HG02759 (cell line): ENCODE measurements around the gene STEAP1B.
A peak's percentile ranks its signal among the peaks of the same experiment; 100 is the strongest.

Source experiments
- ATAC-seq: cut with Tn5 transposase; IDR thresholded peaks from one replicate; pipeline ENCODE4 v1.9.1; 2021; ENCODE audit warnings: mild to moderate bottlenecking, moderate library complexity; ENCODE audit not compliant: unreplicated experiment

STEAP1B gene

DNA sequence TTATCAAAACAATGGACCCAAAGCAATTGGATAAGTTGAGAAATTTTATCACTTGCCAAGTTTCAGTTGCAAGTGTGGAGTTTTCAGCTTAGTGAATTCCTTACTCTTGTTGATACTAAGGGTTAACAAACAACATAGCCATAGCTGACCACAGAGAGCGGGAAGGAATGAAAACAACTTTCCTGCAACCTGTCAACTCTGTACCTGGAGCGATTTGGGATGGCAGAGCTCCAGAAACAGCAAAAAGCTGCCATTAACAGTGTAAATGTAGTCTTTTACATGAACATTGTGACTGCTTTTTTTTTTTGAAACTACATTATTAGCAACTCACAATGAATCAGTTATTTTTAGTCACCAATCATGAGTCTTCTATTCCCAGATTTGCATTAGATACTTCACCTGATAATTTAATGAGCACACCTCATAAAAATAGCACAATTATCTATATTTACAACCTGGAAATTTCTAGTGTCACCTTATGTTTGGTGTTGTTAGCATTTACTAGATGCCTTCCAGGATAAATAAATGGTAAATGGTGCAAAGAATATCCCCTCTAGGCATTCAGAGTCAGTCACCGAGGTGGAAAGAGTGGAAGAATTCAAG, 95.5 kb downstream of the STEAP1B start:
- no peak for ATAC-seq

DNA sequence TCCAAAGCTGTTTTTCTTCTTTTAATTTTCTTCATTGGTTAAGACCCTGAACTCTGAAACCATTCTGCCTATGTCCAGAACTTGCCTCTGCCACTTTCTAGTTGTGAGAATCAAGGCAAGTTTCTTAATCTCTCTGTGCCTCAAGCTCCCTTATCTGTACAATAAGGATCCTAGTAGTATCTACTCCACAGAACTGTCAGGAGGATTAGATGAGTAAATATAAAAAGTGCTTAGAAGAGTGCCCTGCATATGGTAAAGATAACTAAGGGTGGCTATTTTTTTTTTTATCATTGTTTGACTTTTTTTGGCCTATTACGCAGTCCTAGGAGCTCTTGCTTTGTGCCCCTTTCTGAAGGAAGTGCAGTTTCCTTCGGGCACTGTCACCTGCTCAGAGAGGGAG, 96.6 kb downstream of the STEAP1B start:
- ATAC-seq: no peak

DNA sequence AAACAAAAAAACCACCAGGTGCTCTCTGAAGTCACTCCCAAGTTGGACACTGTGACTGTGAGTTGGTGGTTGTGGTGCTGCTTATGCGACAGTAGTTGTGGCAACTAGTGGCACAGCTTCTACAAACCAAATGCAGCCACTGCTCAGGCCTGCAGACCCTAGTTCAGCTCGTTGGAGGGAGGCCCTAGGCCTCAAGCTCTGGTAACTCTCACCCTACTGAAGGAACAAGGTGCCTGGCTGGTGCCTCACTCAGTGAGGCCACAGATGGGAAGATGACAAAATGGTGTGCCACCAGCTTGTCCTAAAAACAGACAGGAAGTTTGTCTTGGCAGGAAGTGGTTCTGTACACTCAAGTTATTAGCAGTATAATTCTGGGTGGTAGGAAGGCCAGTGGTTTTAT, 97.7 kb downstream of the STEAP1B start:
- ATAC-seq: peak; percentile 40

DNA sequence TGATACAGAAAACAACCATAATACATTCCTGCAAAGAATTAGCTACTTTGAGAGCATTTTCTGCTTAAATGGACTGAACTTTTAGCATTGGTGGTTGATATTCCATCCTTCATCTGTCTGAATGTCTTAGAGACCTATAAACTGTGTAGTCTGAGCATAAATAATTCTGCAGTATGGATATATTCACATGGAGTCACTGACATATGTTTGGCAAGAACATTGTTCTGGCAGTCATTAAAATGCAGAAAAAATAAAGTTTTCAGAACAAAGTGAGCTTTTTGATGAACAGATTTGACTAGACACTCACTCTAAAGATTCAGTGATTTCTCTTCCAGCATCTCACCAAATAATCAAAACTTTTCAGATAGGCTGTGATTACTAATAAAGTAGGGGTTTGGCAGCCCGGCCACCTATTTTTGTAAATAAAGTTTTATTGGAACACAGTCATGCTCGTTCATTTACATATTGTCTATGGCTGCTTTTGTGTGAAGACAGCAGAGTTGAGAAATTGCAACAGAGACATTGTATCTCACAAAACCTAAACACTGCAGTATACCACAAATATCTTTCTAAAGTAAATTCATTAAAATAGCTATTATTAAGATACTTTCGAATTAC, 98.9 kb downstream of the STEAP1B start:
- no peak for ATAC-seq

DNA sequence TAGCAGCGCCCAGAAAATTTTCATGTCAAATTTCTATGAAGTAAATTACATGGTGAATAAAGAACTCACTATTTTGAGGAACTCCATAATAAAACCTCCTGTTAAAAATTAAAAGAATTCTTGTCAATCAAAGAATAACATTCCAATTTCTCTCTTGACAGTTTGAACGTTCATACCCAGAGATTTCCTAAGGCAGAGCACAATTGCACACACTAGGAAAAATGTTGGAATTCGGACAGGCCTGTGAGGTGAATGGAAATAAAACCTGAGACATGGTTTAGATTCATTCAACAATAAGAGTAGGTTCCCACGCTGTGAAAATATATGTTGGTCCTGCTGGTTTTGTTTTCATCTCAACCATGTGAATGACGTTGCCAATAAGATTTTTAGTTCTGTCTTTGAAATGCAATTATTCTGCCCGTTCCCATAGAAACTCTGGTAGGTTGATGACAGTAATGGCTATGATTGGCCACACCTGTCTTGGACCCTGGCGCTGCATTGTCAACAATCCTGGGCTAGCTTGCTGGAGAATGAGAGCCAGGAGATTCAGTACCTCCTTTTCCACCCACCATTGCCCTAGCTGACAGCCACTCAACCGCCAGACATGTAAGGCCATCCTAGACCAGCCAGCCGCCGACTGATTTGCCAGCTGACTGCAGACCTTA, 99.7 kb downstream of the STEAP1B start:
- no peak for ATAC-seq

DNA sequence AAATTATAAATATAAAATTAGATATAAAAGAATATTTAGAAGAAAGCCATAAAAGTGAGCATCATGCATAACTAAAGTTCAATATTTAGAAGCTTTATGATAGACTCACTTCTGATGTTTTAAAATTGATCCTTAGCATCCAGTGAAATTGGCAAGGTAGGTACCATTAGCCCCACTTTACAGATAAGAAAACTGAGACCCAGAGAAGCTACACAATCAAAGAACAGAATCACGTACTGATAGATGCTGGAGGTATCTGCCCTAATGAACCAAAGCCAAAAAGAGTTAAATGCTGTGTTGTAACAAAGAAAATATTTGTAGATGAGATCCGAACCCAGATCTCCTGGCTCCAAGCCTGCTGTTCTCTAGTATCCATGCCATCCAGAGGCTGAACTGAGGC, 100.4 kb downstream of the STEAP1B start:
- ATAC-seq: no peak

DNA sequence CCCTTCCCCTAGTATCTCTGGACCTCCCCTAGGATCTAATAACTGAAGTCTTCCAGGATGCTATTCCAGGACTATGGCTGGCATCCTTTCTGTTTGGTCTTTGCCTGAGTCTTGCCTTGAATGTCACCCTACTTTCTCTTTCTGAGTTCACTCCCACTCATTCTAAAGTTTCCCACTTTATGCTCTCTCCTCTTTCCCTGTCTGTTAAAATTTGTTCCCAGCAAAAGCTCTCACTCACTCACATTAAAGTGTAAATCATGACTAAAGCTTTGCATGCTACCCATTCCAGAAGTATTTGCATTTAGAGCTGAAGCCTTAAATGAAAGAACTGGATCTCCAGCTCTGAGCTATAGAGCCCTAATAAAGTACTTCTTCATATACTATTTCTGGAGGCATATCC, 100.9 kb downstream of the STEAP1B start:
- ATAC-seq: no peak

DNA sequence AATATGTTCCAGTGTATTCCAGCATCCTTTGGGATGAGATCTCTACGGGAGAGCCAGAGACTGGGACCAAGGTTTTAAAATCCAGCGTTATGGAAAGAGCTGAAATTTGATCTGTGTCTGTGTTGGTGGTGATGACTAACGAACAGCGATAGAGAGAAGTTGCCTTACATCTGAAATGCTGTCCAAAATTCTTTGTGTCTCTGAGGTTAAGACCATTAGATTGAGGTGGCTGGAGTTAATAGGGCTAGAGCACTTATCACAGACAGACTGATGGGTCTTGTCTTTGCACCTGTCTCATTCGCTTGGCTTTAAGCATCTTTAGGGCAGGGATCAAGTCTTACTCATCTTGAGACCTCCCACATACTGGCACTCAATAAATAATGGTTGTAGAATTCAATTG, 102.0 kb downstream of the STEAP1B start:
- no peak for ATAC-seq

DNA sequence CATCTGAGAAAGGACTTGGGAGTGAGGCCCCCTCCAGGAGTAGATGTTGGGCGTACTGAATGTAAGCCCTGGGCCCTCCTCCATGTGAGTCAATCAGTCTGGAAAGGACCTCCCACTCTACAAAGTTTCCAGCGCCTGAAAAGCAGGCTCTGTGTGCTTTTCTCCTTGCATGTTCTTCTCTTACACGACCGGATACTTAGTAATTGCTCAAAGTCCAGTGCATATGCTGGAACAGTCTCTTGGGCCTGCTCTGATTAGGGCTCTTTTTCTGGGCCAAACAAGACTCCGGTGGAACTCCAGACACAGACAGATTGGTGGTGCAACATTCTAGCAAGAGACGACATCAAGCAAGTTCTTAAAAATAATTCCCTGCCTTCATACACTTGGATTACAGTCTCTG, 104.8 kb downstream of the STEAP1B start:
- ATAC-seq: no peak

DNA sequence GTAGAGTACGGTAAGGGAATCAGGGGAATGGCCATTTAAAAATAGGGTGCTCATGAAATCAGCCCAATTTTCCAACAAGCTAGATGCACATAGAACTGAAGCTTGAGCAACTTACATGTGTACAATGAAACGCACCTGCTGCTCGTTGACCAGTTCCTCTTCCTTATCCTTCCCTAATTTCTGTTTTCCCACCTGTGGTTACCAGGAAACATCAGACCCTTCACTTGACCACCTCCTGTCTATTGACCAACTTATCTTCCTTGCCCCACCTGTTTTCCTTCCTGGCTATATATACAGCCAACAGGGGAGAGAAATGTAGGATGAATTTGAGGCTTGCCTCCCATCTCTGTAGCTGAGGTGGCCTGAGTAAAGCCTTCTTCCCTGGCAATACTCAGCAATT, 105.2 kb downstream of the STEAP1B start:
- ATAC-seq: no peak

DNA sequence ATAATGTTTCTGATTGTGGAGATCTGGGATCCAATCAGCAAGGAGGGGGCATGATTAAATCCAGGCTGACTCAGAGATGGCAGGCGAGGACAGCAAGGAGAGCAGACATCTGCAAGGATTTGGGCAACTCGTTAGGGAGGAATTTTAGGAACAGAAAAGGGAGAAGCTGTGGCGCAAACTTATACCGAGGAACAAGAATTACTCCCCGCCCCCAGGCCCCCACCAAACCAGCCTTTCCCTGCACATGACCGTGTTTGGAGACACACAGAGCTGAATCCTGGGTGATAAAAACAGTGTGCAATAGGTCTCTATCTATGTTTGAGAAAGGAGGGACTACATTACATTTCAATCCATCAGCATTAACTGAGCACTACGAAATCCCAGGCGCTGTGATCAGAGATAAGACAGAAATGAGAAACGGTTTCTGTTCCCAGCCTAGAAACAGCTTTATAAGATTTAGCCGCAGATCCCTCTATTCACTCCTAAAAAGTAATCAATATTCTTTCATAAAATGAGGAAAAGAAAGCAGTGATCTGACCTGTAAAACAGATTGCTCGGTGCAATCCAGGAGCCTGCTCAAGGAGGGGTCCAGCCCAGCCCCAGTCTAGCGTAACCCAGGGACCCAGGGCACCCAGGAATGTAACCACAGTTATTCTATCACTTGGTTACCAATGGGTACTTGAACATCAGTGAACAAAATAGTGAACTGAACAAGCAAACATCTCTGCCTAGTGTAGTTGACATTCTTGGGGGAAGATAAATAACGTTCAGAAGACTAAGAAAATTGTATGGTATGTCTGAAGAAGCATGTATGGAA, 105.9 kb downstream of the STEAP1B start:
- ATAC-seq: no peak

DNA sequence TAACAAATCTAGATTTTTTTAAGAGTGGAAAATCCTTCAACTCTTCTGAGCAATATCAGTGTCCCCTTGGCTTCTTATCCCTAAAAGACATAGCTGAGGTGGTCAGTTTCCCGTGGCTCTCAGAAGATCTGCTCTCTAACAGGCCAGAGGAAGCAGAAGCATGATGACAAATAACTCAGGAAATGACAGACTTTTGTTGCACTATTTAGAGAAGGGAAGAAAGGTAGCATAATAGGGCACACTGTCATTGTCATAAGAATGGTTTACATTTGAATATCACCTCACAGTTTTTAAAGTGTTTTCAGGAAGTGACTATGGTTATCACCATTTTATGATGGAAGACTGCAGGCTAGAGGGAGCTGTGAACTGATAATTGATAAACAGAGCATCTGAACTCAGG, 109.5 kb downstream of the STEAP1B start:
- no peak for ATAC-seq

DNA sequence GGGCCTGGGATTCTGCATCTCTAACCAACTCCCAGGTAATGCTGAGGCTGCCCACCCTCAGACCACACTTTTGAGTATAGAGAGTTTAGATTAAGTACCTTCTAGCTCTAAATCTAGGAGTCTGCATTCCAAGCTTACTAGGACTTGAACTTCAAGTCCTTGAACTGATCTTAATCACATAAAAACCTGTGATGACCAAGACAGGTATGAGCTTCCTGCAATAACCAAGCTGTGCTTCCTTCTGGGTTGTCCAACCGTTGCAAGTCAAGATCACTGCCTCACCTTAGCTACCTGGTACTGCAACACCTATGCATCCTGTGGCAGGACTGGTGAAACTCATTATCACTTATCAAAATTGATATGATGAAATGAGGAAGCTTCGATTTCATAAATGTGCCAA, 110.1 kb downstream of the STEAP1B start:
- no peak for ATAC-seq

DNA sequence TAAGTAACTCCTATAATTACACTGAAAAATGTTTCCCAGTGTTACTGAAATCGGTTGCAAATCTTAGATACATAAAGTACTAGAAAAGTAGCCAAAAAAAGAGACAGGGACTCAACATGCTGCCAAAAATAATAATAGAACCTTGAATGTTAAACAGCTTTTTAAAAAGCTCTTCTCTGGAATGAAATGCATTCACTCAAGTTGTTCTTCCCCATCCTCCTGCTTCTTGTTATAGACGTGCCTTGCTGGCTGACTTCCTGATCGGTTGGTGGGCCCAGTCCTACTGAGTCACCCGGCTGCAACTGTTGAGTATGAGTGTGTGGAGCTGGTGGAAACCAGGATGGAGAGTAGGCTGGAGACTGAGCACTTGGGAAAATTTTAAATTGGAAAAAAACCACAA, 112.4 kb downstream of the STEAP1B start:
- no peak for ATAC-seq

DNA sequence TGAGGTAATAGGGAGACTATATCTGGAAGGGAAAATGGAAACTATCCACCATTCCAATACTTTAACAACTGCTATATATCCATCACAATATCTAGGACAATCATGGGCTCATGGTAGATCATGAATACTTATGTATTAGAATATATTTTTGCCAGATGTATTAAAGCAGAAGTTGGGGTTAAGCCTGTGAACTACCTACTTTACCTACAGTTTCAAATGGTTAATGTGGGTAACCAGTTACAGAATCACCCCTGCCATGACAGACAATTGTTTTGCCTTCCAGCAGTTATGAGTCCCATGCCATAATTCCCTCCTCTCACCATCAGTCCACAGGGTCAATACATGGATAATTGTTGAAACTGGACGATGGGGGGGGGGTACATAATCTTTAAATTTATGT, 113.1 kb downstream of the STEAP1B start:
- ATAC-seq: peak; percentile 60

DNA sequence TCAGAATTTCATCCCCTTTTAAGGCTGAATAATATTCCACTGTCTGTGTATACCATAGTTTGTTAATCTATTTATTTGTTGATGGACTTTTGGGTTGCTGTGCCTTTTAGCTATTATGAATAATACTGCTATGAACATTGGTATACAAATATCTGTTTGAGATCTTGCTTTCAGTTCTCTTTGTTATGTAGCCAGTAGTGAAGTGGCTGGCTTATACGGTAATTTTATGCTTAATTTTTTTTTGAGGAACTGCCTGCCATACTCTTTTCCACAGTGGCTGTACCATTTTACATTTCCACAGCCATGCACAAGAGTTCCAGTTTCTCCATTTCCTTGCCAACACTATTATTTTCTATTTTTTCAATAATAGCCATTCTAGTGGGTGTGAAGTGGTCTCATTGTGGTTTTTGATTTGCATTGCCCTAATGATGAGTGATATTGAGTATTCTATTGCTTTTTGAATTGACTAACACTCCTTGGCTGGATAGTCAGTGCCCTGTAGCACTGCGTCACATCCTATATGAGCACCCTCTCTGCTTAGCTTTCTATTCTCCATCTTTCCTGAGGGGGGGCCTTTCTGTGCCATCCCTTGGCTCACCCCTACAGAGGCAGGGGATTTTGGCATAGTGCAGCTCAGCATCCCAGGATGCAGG, 113.7 kb downstream of the STEAP1B start:
- peak; percentile 78 for ATAC-seq

DNA sequence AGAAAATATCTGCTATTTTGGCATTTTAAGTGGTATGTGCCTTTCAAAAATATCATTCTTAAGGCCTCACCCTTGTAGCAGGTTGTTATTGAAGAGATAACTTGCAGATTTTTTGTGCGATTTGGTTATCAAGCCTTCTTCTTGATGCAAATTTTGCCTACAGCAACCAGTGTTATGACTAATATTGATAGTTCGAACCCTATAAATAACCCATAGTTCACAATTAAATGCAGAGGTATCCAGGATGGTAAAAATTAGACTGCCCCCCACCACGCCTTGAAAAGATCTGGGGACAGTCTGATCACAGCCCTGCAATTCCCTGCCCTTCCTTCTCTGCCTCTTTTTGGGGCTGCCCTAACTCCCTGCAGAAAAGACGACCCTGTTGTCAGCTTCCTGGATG, 114.7 kb downstream of the STEAP1B start:
- ATAC-seq: no peak

DNA sequence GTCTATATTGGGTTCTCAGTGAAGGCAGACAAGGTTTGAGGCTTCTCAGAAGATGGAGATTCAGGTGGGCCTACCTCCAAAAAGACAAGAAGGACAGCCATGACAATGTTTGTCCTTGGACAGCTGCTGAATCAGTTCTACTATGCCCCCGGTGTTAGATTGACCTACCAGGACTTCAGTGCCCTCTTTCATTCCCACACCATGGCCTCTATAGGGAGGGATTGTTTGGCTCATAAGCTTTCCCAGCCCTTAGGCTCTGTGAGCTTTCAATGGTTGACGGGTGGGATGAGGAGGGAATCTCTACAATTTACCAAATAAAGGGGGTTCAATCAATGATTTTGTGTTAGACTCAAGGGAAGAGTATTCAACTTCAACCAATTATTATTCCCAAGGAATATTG, 119.7 kb downstream of the STEAP1B start:
- ATAC-seq: no peak

DNA sequence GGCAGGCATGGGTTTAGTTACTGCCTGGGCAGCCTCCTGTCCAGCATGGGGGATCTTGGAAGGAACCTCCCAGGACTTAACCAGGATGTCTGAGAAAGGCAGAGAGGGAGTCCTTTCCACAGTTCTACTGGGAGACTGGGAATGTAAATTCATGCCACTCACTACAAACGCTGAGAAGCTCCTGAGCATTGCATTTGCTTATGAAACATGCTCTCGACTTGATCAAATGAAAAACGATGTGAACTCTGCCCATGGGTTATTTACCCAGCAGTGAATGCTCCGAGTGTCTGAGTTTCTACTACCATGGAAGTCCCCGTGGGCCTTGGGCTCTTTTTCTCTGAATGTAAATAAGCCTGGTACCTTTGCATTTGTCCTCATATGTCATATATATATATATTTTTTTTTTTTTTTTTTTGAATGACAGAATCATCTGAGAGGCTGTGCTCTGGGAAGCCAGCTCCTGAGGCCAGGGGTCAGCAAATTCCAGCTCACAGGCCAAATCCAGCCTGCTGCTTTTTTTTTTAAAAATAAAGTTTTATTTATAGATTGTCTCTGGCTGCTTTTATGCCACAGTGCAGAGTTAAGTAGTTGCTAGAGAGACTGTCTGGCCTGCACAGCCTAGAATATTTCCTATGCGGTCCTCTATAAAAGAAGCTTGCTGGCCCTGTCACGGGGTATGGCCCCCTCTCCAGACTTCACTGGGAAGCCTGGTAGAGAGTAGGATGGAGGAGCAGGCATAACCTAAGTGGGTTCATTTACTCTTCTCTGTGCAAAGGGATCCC, 121.6 kb downstream of the STEAP1B start:
- no peak for ATAC-seq

DNA sequence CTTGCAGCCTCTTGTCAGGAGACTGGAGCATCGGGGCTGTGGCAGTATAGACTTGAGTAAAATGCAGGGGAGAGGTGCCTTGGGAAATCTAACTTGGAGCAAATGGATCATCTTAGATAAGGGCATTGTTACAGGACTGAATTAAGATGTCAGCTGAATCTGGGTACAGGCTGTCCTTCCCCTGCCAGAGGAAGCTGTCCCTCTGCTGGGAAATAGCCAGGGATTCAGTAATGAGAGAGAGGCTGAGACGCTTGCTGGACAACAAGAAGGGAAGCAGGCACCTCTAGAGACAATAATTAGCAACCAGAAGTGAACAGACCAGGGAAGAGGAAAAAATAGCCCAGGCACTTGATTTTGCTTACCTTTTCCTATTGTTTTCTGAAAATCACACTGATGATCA, 122.3 kb downstream of the STEAP1B start:
- no peak for ATAC-seq
